ENCODE data around the gene FAM20B. TPM values are rescaled to one million over a fixed set of nuclear protein-coding genes. Genes with fewer than 3 reads are reported as not detected.

The FAM20B gene
- total RNA-seq, 2 experiments from 2014 or later = 12.1 to 12.9 TPM

GRCh38 chr1:179105393-179105792, 79.7 kb downstream of the FAM20B start:
- CTCF ChIA-PET = interaction anchor here (1.1 to 1.4 kb wide), 3 partner anchors 16 to 188 kb away, joined by 3 to 5 read pairs (median 3); partner anchors contain the start of gene SOAT1
- no peak overlapping the region for H3K4me3 Mint-ChIP-seq
- H3K4me3 ChIP-seq (ENCODE audit: low read length) = no peak overlapping the region
- POLR2A ChIA-PET = interaction anchor here (0.5 to 0.7 kb wide), 3 partner anchors 189 to 1397 kb away, joined by 3 read pairs; partner anchors contain the start of gene ACBD6
- peaks cover 42% of the 10 kb centered on the region for H3K36me3 Mint-ChIP-seq (ENCODE audit: low read depth)
- H3K9me3 Mint-ChIP-seq = no peaks in the 10 kb centered on the region
- H3K27ac ChIP-seq (ENCODE audit: low read depth in 1 of 2, low read length in 2 of 2) = no peak overlapping the region
- H3K9me3 ChIP-seq (ENCODE audit: control insufficient read depth in 1 of 2, insufficient read depth in 1 of 2, low read length in 2 of 2) = no peaks in the 10 kb centered on the region
- DNase-seq (peak in 4 of 14 experiments; percentile 12 to 35 (median 19)), ATAC-seq (ENCODE audit: poor library complexity) (peak; percentile 43)
- H3K27me3 ChIP-seq (ENCODE audit: control insufficient read depth in 1 of 2, insufficient read depth in 2 of 2, low read length in 2 of 2) = no peaks in the 10 kb centered on the region
- intact Hi-C loops (cut with DNase I, micrococcal nuclease) = no loop called here
- H3K27ac Mint-ChIP-seq = no peak overlapping the region
- H3K36me3 ChIP-seq (ENCODE audit: insufficient read depth, low read length) = peaks cover 25% of the 10 kb centered on the region
- TF ChIP-seq CTCF (IDR thresholded peaks at IDR 0.05) = no peak
- H3K4me1 ChIP-seq (ENCODE audit: insufficient read depth, low read length) = no peaks in the 10 kb centered on the region
- H3K4me1 Mint-ChIP-seq (ENCODE audit: low read depth) = no peaks in the 10 kb centered on the region
- H3K27me3 Mint-ChIP-seq = no peaks in the 10 kb centered on the region

- TF ChIP-seq CTCF (IDR thresholded peaks at IDR 0.05) = no peak
- no peaks in the 10 kb centered on the region for H3K9me3 Mint-ChIP-seq
- Histone ChIP-seq H3K27ac (ENCODE audit: low read depth in 1 of 2, low read length in 2 of 2) (no peak overlapping the region), H3K36me3 (ENCODE audit: insufficient read depth, low read length) (peaks cover 39% of the 10 kb centered on the region), H3K4me3 (ENCODE audit: low read length) (no peak overlapping the region), H3K27me3 (ENCODE audit: control insufficient read depth in 1 of 2, insufficient read depth in 2 of 2, low read length in 2 of 2) (no peaks in the 10 kb centered on the region), H3K4me1 (ENCODE audit: insufficient read depth, low read length) (no peaks in the 10 kb centered on the region), H3K9me3 (ENCODE audit: control insufficient read depth in 1 of 2, insufficient read depth in 1 of 2, low read length in 2 of 2) (no peaks in the 10 kb centered on the region)
- H3K27ac Mint-ChIP-seq = no peak overlapping the region
- ChIA-PET POLR2A (no interaction called here), CTCF (no interaction called here)
- no peak overlapping the region for H3K4me3 Mint-ChIP-seq
- no peaks in the 10 kb centered on the region for H3K27me3 Mint-ChIP-seq
- no peaks in the 10 kb centered on the region for H3K4me1 Mint-ChIP-seq (ENCODE audit: low read depth)
- intact Hi-C loops (cut with DNase I, micrococcal nuclease) = no loop called here
- ATAC-seq (ENCODE audit: poor library complexity) (no peak), DNase-seq (no peak)
- H3K36me3 Mint-ChIP-seq (ENCODE audit: low read depth) = peaks cover 61% of the 10 kb centered on the region
Measured at GRCh38 chr1:179107706-179108629, 82.3 kb downstream of the FAM20B start.

- no peaks in the 10 kb centered on the region for H3K27me3 ChIP-seq (ENCODE audit: control insufficient read depth in 1 of 2, insufficient read depth in 2 of 2, low read length in 2 of 2)
- peaks cover 40% of the 10 kb centered on the region for H3K36me3 ChIP-seq (ENCODE audit: insufficient read depth, low read length)
- CTCF ChIA-PET = no interaction called here
- H3K27me3 Mint-ChIP-seq = no peaks in the 10 kb centered on the region
- no peak overlapping the region for H3K27ac ChIP-seq (ENCODE audit: low read depth in 1 of 2, low read length in 2 of 2)
- no peaks in the 10 kb centered on the region for H3K9me3 ChIP-seq (ENCODE audit: control insufficient read depth in 1 of 2, insufficient read depth in 1 of 2, low read length in 2 of 2)
- intact Hi-C loops (cut with DNase I, micrococcal nuclease) = no loop called here
- H3K27ac Mint-ChIP-seq = no peak overlapping the region
- no peaks in the 10 kb centered on the region for H3K4me1 ChIP-seq (ENCODE audit: insufficient read depth, low read length)
- DNase-seq = no peak
- no peak for TF ChIP-seq CTCF (IDR thresholded peaks at IDR 0.05)
- no peak overlapping the region for H3K4me3 ChIP-seq (ENCODE audit: low read length)
- H3K9me3 Mint-ChIP-seq = no peaks in the 10 kb centered on the region
- peaks cover 66% of the 10 kb centered on the region for H3K36me3 Mint-ChIP-seq (ENCODE audit: low read depth)
- no peaks in the 10 kb centered on the region for H3K4me1 Mint-ChIP-seq (ENCODE audit: low read depth)
- no peak overlapping the region for H3K4me3 Mint-ChIP-seq
- POLR2A ChIA-PET = no interaction called here
- ATAC-seq (ENCODE audit: poor library complexity) = no peak
Measured at GRCh38 chr1:179108644-179109043, 83.0 kb downstream of the FAM20B start.

Measured in CD4-positive, alpha-beta T cell (primary cell).